GM12865 (cell line): ENCODE data around the gene SPHK1.
"Not testable (repeated sequence)": the region's sequence is repeated elsewhere in the genome, so short reads cannot be mapped to it uniquely, and the experiment has no call there.

Experiments
- DNase-seq: peaks from one replicate; pipeline ENCODE4 v3.0.0; 2010; ENCODE audit warnings: low read depth
- H3K4me3 ChIP-seq: 2 replicates; pipeline ENCODE4 v1.5.1; 2011; ENCODE audit warnings: mild to moderate bottlenecking, low read depth, low read length, control low read depth
- TF ChIP-seq, protein P1 (sequence below): IDR thresholded peaks from 2 replicates; pipeline ENCODE4 v1.5.1; 2011; ENCODE audit warnings: low read length, control low read depth, low read depth, inconsistent platforms; ENCODE audit not compliant: insufficient read depth; ENCODE audit errors: missing control alignments

The SPHK1 gene

DNA sequence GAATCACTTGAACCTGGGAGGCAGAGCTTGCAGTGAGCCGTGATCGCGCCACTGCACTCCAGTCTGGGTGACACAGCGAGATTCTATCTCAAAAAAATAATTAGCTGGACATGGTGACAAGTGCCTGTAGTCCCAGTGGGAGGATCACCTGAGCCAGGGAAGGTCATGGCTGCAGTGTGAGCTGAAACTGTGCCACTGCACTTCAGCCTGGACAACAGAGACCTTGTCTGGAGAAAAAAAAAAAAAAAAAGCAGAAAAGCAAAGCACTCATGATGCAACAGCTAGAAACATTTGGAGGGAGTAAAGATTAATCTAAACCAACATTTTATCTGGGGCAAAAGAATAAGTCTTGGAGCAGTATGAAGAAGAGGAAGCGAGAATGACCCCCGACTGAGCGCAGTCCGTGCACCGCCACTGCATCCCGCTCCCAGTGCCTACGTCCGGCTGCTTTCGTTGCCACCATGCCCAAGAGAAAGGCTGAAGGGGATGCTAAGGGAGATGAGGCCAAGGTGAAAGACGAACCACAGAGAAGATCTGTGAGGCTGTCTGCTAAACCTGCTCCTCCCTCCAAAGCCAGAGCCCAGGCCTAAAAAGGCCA, 38.9 kb upstream of the SPHK1 start:
- H3K4me3 ChIP-seq, result no peak overlapping the region
- TF ChIP-seq, protein P1, sequence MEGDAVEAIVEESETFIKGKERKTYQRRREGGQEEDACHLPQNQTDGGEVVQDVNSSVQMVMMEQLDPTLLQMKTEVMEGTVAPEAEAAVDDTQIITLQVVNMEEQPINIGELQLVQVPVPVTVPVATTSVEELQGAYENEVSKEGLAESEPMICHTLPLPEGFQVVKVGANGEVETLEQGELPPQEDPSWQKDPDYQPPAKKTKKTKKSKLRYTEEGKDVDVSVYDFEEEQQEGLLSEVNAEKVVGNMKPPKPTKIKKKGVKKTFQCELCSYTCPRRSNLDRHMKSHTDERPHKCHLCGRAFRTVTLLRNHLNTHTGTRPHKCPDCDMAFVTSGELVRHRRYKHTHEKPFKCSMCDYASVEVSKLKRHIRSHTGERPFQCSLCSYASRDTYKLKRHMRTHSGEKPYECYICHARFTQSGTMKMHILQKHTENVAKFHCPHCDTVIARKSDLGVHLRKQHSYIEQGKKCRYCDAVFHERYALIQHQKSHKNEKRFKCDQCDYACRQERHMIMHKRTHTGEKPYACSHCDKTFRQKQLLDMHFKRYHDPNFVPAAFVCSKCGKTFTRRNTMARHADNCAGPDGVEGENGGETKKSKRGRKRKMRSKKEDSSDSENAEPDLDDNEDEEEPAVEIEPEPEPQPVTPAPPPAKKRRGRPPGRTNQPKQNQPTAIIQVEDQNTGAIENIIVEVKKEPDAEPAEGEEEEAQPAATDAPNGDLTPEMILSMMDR, result no peak
- DNase-seq, result no peak

DNA sequence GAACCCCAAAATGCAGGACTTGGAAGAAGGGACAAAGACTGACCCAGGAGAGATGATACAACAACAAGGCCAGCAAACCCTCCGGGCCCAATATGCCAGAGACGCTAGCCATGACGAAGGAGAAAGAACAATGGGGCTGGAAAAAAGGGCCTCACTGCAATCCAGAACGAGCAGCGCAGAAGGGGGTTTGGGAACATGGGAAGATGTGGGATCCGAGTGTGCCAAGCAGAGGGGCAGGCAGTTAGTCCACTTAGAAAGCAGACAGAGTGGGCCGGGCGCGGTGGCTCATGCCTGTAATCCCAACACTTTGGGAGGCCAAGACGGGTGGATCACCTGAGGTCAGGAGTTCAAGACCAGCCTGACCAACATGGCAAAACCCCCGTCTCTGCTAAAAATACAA, 37.5 kb upstream of the SPHK1 start:
- not testable (repeated sequence) for DNase-seq, H3K4me3 ChIP-seq

DNA sequence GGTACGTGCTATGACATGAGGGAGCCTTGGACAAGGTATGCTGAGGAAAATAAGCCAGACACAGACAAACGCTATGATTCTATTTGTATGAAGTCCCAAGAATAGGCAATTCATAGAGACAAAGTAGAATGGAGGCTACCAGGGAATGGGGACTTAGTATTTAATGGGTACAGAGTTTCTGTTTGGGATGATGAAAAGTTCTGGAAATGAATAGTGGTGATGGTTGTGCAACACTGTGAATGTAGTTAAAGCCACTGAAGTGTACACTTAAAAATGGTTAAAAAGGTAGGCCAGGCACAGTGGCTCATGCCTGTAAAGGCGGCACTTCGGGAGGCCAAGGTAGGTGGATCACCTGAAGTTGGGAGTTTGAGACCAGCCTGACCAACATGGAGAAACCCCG, 33.9 kb upstream of the SPHK1 start:
- no peak for DNase-seq
- TF ChIP-seq, protein P1, result no peak
- H3K4me3 ChIP-seq, result no peak overlapping the region

DNA sequence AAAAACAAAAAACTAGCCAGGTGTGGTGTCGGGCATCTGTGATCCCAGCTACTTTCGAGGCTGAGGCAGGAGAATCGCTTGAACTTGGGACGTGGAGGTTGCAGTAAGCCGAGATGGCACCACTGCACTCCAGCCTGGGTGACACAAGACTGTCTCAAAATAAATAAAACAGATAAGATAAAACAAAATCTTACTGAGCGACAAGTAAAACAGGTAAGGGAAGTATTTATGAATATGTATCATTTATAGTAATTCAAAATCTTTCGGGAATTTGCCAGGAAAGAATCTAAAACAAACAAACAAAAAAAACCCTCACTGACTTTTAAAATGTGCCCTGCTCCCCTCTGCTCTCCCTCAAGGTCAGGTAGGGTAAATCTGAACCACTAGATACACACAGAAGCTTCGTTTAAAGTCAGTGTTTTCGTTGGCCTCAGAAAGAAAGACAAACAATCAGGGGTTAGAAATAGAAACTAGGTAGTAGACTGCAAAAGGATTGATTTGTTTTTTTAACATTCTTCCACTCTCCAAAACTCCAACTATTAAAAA, 32.8 kb upstream of the SPHK1 start:
- DNase-seq, result no peak
- H3K4me3 ChIP-seq, result no peak overlapping the region
- TF ChIP-seq, protein P1, result no peak

DNA sequence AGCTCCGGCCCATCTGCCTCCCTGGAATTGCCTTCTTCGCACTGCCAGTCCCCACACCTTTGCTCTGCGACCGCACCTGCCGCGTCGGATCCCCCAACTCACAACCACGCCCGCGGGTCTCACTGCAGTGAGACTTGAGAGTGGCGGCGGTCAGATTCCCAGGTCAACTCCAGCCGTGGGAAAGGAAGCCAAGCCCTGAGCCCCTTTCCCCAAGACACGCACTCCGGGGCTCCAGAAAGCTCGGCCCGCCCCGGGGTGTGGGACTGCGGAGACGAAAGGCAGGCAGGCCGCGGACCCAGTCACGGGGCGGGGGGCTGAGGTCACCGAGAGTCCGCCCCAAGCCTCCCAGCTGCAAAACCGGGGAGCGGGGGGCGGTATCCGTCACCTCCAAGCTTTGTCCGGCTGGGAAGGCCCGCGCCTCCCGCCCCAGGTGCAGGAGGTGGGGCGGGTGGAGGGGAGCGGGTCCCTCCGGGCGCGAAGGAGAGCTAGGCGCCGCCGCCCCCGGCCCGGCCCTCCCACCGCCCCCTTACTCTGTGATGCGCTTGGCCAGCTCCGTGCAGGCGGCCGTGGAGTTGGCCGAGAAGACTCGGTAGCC, 31.3 kb upstream of the SPHK1 start:
- H3K4me3 ChIP-seq, result peak overlapping the region; percentile 74
- peak; percentile 18 for DNase-seq
- TF ChIP-seq, protein P1, result no peak

DNA sequence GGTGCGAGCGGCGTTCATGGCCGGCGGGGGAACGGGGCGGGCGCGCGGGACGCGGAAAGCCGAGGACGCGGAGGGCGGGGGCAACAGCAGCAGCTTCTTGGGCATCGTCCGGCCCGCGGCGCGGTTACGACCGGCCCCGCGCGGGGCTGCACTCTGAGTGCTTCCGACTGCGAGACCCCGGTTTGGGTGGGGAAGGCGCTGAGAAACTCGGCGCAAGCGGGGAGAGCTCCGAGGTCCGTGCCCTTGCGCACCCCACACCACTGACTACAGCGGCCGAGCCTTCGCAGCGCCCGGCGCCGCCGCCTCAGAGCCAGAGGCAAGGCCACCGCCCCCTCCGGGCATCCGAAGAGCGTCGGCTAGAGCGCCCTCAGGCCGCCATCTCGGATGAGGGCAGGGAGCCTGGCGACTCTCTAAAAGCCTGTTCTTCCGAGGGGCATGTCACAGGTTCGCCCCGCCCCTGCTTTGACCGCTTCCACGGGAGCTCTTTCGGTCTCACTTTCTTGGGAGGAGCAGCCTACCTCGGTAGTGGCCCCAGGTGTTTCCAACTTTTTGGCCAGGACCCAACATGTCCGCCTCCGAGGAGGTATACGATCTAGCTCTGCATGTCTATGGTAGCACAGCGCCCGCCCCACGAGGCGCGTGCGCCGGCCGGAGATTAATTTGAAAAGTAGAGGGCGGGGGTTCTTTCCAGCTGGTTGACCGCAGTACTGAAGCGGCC, 30.7 kb upstream of the SPHK1 start, which contains the start of gene PRPSAP1:
TSS of gene PRPSAP1 (minus strand) at position 318 of the 718 bp plus-strand sequence. CDS start at position 105, 213 bp downstream.
- DNase-seq, result peak; percentile 95
- TF ChIP-seq, protein P1, result no peak
- peak within 1 kb of the TSS; percentile 74 for H3K4me3 ChIP-seq

DNA sequence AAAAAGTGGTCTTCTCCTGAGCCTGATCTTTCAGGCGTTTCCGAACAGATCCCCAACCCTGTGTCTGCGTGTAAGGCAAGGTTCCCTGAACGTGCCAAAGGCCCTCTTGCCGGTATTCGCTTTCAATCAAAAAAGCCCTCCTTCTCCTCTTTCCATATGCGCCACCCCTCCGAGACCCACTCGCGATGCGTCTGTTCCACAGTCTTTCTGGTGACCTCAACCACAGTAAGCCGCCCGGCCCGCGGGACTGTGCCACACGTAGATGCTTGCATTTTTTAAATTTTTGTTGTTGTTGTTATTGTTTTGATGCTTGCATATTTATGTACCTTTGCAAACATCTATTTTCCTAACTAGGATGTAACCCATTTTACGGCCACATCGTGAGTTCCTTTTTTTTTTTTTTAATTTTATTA, 30.1 kb upstream of the SPHK1 start:
- peak overlapping the region; percentile 74 for H3K4me3 ChIP-seq
- no peak for DNase-seq
- TF ChIP-seq, protein P1, result no peak
